ENCODE measurements around the gene OGFOD1.

GRCh38 chr16:56405977-56406672 is 45.2 kb upstream of the OGFOD1 start:
- TF ChIP-seq, protein P1, sequence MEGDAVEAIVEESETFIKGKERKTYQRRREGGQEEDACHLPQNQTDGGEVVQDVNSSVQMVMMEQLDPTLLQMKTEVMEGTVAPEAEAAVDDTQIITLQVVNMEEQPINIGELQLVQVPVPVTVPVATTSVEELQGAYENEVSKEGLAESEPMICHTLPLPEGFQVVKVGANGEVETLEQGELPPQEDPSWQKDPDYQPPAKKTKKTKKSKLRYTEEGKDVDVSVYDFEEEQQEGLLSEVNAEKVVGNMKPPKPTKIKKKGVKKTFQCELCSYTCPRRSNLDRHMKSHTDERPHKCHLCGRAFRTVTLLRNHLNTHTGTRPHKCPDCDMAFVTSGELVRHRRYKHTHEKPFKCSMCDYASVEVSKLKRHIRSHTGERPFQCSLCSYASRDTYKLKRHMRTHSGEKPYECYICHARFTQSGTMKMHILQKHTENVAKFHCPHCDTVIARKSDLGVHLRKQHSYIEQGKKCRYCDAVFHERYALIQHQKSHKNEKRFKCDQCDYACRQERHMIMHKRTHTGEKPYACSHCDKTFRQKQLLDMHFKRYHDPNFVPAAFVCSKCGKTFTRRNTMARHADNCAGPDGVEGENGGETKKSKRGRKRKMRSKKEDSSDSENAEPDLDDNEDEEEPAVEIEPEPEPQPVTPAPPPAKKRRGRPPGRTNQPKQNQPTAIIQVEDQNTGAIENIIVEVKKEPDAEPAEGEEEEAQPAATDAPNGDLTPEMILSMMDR (IDR thresholded peaks at IDR 0.05): no peak
- TF ChIP-seq SIN3A (IDR thresholded peaks at IDR 0.05; ENCODE audit: borderline replicate concordance, insufficient read depth, low read depth, low read length) (no peak), TCF7L2 (IDR thresholded peaks at IDR 0.05; ENCODE audit: low read depth, low read length) (no peak)
- TF ChIP-seq, protein P2, sequence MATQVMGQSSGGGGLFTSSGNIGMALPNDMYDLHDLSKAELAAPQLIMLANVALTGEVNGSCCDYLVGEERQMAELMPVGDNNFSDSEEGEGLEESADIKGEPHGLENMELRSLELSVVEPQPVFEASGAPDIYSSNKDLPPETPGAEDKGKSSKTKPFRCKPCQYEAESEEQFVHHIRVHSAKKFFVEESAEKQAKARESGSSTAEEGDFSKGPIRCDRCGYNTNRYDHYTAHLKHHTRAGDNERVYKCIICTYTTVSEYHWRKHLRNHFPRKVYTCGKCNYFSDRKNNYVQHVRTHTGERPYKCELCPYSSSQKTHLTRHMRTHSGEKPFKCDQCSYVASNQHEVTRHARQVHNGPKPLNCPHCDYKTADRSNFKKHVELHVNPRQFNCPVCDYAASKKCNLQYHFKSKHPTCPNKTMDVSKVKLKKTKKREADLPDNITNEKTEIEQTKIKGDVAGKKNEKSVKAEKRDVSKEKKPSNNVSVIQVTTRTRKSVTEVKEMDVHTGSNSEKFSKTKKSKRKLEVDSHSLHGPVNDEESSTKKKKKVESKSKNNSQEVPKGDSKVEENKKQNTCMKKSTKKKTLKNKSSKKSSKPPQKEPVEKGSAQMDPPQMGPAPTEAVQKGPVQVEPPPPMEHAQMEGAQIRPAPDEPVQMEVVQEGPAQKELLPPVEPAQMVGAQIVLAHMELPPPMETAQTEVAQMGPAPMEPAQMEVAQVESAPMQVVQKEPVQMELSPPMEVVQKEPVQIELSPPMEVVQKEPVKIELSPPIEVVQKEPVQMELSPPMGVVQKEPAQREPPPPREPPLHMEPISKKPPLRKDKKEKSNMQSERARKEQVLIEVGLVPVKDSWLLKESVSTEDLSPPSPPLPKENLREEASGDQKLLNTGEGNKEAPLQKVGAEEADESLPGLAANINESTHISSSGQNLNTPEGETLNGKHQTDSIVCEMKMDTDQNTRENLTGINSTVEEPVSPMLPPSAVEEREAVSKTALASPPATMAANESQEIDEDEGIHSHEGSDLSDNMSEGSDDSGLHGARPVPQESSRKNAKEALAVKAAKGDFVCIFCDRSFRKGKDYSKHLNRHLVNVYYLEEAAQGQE (IDR thresholded peaks at IDR 0.05; ENCODE audit: insufficient read depth in 1 of 2, low read depth in 2 of 2, low read length in 1 of 2): no peak
